ENCODE data around the gene GNG7.

GRCh38 chr19:2670217-2670616, 32.3 kb downstream of the GNG7 start:
- no peak for TF ChIP-seq EZH2 (IDR thresholded peaks at IDR 0.05)
- no peak for TF ChIP-seq POLR2AphosphoS5 (IDR thresholded peaks at IDR 0.05; ENCODE audit: borderline replicate concordance, low read depth, low read length)
